Neutrophil (primary cell): ENCODE results near the gene SEC14L6.
"Not testable (repeated sequence)": the region's sequence is repeated elsewhere in the genome, so short reads cannot be mapped to it uniquely, and the experiment has no call there.

Experiments used
- H3K27ac ChIP-seq: fragments of 200-600 bp; sonication (generic); 2 replicates; pipeline ENCODE4 v1.5.1; 2016; ENCODE audit warnings: mild to moderate bottlenecking, moderate library complexity
- H3K27me3 ChIP-seq: fragments of 200-600 bp; sonication (generic); 2 replicates; pipeline ENCODE4 v1.6.0; 2016; ENCODE audit warnings: mild to moderate bottlenecking
- H3K36me3 ChIP-seq: fragments of 200-600 bp; sonication (generic); 2 replicates; pipeline ENCODE4 v1.5.1; 2017
- H3K4me1 ChIP-seq, 2 experiments: fragments of 200-600 bp in 1 of 2; sonication (generic) in 1 of 2; 1 replicate in 1 of 2; 2 replicates in 1 of 2; pipeline versions ENCODE4 v1.5.1 to v1.6.1; 2013 to 2016; ENCODE audit warnings: low read depth in 1 of 2, low read length in 1 of 2, mild to moderate bottlenecking in 1 of 2, moderate library complexity in 1 of 2; ENCODE audit not compliant: control insufficient read depth in 1 of 2, insufficient read depth in 1 of 2
- H3K4me3 ChIP-seq, 2 experiments: fragments of 200-600 bp in 1 of 2; sonication (generic) in 1 of 2; 1 replicate in 1 of 2; 2 replicates in 1 of 2; pipeline ENCODE4 v1.5.1; 2013 to 2016; ENCODE audit warnings: low read depth in 1 of 2, low read length in 1 of 2, mild to moderate bottlenecking in 1 of 2, moderate library complexity in 1 of 2
- H3K9me3 ChIP-seq: fragments of 200-600 bp; sonication (generic); 2 replicates; pipeline ENCODE4 v1.5.1; 2016
- CTCF ChIP-seq: fragments of 200-600 bp; sonication (generic); IDR thresholded peaks from 2 replicates; pipeline ENCODE4 v1.5.1; 2016; ENCODE audit warnings: antibody characterized with exemption

SEC14L6 gene

GRCh38 chr22:30564761-30565119 lies 18.2 kb upstream of the SEC14L6 start:
- TF ChIP-seq CTCF: no peak
- no peaks in the 10 kb centered on the region for H3K27me3 ChIP-seq
- no peaks in the 10 kb centered on the region for H3K4me1 ChIP-seq
- H3K9me3 ChIP-seq: no peaks in the 10 kb centered on the region
- H3K4me3 ChIP-seq: no peak overlapping the region
- no peak overlapping the region for H3K27ac ChIP-seq
- H3K36me3 ChIP-seq: no peaks in the 10 kb centered on the region

GRCh38 chr22:30564045-30564760 lies 17.7 kb upstream of the SEC14L6 start:
- H3K27me3 ChIP-seq: no peaks in the 10 kb centered on the region

GRCh38 chr22:30562366-30562765 lies 15.8 kb upstream of the SEC14L6 start:
- H3K36me3 ChIP-seq: no peaks in the 10 kb centered on the region
- no peaks in the 10 kb centered on the region for H3K4me1 ChIP-seq
- H3K27me3 ChIP-seq: no peaks in the 10 kb centered on the region
- TF ChIP-seq CTCF: no peak
- no peak overlapping the region for H3K27ac ChIP-seq
- H3K4me3 ChIP-seq: no peak overlapping the region
- no peaks in the 10 kb centered on the region for H3K9me3 ChIP-seq

More at GRCh38 chr22:30564045-30564760, 17.7 kb upstream of the SEC14L6 start:
- Histone ChIP-seq H3K27ac (no peak overlapping the region), H3K4me1 (no peaks in the 10 kb centered on the region), H3K4me3 (no peak overlapping the region), H3K9me3 (no peaks in the 10 kb centered on the region), H3K36me3 (no peaks in the 10 kb centered on the region)
- no peak for TF ChIP-seq CTCF

GRCh38 chr22:30561402-30562189 lies 15.1 kb upstream of the SEC14L6 start:
- no peaks in the 10 kb centered on the region for H3K9me3 ChIP-seq
- H3K4me3 ChIP-seq: no peak overlapping the region

GRCh38 chr22:30560643-30561202 lies 14.2 kb upstream of the SEC14L6 start:
- not testable (repeated sequence) for H3K4me1 ChIP-seq, H3K27me3 ChIP-seq, H3K9me3 ChIP-seq, H3K4me3 ChIP-seq, H3K36me3 ChIP-seq, H3K27ac ChIP-seq

More at GRCh38 chr22:30561402-30562189, 15.1 kb upstream of the SEC14L6 start:
- Histone ChIP-seq H3K4me1 (no peaks in the 10 kb centered on the region), H3K27me3 (no peaks in the 10 kb centered on the region), H3K27ac (no peak overlapping the region), H3K36me3 (no peaks in the 10 kb centered on the region)
- TF ChIP-seq CTCF: no peak

- Histone ChIP-seq H3K4me1 (no peaks in the 10 kb centered on the region), H3K27ac (no peak overlapping the region), H3K27me3 (no peaks in the 10 kb centered on the region), H3K4me3 (no peak overlapping the region), H3K36me3 (no peaks in the 10 kb centered on the region), H3K9me3 (no peaks in the 10 kb centered on the region)
- TF ChIP-seq CTCF: no peak
These were observed 13.3 kb upstream of the SEC14L6 start for GRCh38 chr22:30559889-30560288.
